ENCODE results near the gene MBNL1. TPM values are rescaled to one million over a fixed set of nuclear protein-coding genes. Genes with fewer than 3 reads are reported as not detected.

The MBNL1 gene
- total RNA-seq, 1 experiment from 2014 or later: 140 TPM

- Histone ChIP-seq H3K4me3 (ENCODE audit: low read depth in 2 of 2, low read length in 2 of 2) (no peak overlapping the region), H3K4me1 (ENCODE audit: control insufficient read depth, insufficient read depth, low read length) (peaks cover 11% of the 10 kb centered on the region), H3K27ac (ENCODE audit: low read length) (no peak overlapping the region), H3K9me3 (ENCODE audit: control insufficient read depth, insufficient read depth, low read depth, low read length) (no peaks in the 10 kb centered on the region), H3K36me3 (ENCODE audit: control insufficient read depth, insufficient read depth, low read length) (no peaks in the 10 kb centered on the region), H3K27me3 (ENCODE audit: control insufficient read depth, insufficient read depth, low read length) (no peaks in the 10 kb centered on the region)
- ATAC-seq: no peak
- no TSS peak for BruUV-seq (replicated peaks)
- in situ Hi-C loops (cut with HindIII; ENCODE audit: low pct_unique_long_range_greater_than_20kb, low sequenced_read_pairs) (no loop called here), intact Hi-C loops (cut with micrococcal nuclease; ENCODE audit: unreplicated experiment) (no loop called here)
- TF ChIP-seq SIN3A (IDR thresholded peaks at IDR 0.05; ENCODE audit: borderline replicate concordance, insufficient read depth, low read depth, low read length): no peak
- TF ChIP-seq POLR2AphosphoS5 (IDR thresholded peaks at IDR 0.05; ENCODE audit: low read depth, low read length): no peak
- TF ChIP-seq CTCF (IDR thresholded peaks at IDR 0.05): no peak
- TF ChIP-seq REST (IDR thresholded peaks at IDR 0.05; ENCODE audit: insufficient read depth in 1 of 2, low read depth in 2 of 2, low read length in 1 of 2): no peak
- no peak for TF ChIP-seq TCF7L2 (IDR thresholded peaks at IDR 0.05; ENCODE audit: low read depth, low read length)
- POLR2A ChIA-PET: no interaction called here
- DNase-seq (ENCODE audit: low read depth, low spot score): no peak
- CTCF ChIA-PET: no interaction called here
Observed at GRCh38 chr3:152375546-152375945, 106.8 kb downstream of the MBNL1 start.

- in situ Hi-C loops (cut with HindIII; ENCODE audit: low pct_unique_long_range_greater_than_20kb, low sequenced_read_pairs): no loop called here
- no peak for ATAC-seq
- DNase-seq (ENCODE audit: low read depth, low spot score): no peak
Observed at GRCh38 chr3:152376351-152377183, 107.8 kb downstream of the MBNL1 start.

More at GRCh38 chr3:152376351-152377183, 107.8 kb downstream of the MBNL1 start:
- intact Hi-C loops (cut with micrococcal nuclease; ENCODE audit: unreplicated experiment): no loop called here
- Histone ChIP-seq H3K9me3 (ENCODE audit: control insufficient read depth, insufficient read depth, low read depth, low read length) (no peaks in the 10 kb centered on the region), H3K27ac (ENCODE audit: low read length) (no peak overlapping the region), H3K4me1 (ENCODE audit: control insufficient read depth, insufficient read depth, low read length) (peaks cover 11% of the 10 kb centered on the region), H3K4me3 (ENCODE audit: low read depth in 2 of 2, low read length in 2 of 2) (no peak overlapping the region), H3K27me3 (ENCODE audit: control insufficient read depth, insufficient read depth, low read length) (no peaks in the 10 kb centered on the region), H3K36me3 (ENCODE audit: control insufficient read depth, insufficient read depth, low read length) (no peaks in the 10 kb centered on the region)
- TF ChIP-seq TCF7L2 (IDR thresholded peaks at IDR 0.05; ENCODE audit: low read depth, low read length) (no peak), REST (IDR thresholded peaks at IDR 0.05; ENCODE audit: insufficient read depth in 1 of 2, low read depth in 2 of 2, low read length in 1 of 2) (no peak), CTCF (IDR thresholded peaks at IDR 0.05) (no peak), SIN3A (IDR thresholded peaks at IDR 0.05; ENCODE audit: borderline replicate concordance, insufficient read depth, low read depth, low read length) (no peak), POLR2AphosphoS5 (IDR thresholded peaks at IDR 0.05; ENCODE audit: low read depth, low read length) (no peak)
- CTCF ChIA-PET: no interaction called here
- BruUV-seq (replicated peaks): TSS peak; percentile 17
- POLR2A ChIA-PET: no interaction called here

Measured in Panc1 (cell line).